ENCODE measurements around the gene PAX9.

Gene PAX9

GRCh38 chr14:36649872-36650650 is 11.6 kb upstream of the PAX9 start:
- TF ChIP-seq ZNF274 (IDR thresholded peaks at IDR 0.05; ENCODE audit: low read depth, low read length) = no peak
- H3K4me3 ChIP-seq (ENCODE audit: low read length) = no peak overlapping the region

GRCh38 chr14:36652542-36653201 is 9.0 kb upstream of the PAX9 start:
- no peak for TF ChIP-seq ZNF274 (IDR thresholded peaks at IDR 0.05; ENCODE audit: low read depth, low read length)
- no peak overlapping the region for H3K4me3 ChIP-seq (ENCODE audit: low read length)

- no peak overlapping the region for H3K4me3 ChIP-seq (ENCODE audit: low read length)
- TF ChIP-seq ZNF274 (IDR thresholded peaks at IDR 0.05; ENCODE audit: low read depth, low read length) = no peak
Measured at GRCh38 chr14:36653413-36653812, 8.2 kb upstream of the PAX9 start.

- H3K4me3 ChIP-seq (ENCODE audit: low read length) = no peak overlapping the region
- TF ChIP-seq ZNF274 (IDR thresholded peaks at IDR 0.05; ENCODE audit: low read depth, low read length) = no peak
Measured at GRCh38 chr14:36653962-36654793, 7.5 kb upstream of the PAX9 start.

- H3K4me3 ChIP-seq (ENCODE audit: low read length) = no peak overlapping the region
Measured at GRCh38 chr14:36654794-36655381, 6.8 kb upstream of the PAX9 start.

GRCh38 chr14:36655571-36655962 is 6.1 kb upstream of the PAX9 start:
- no peak overlapping the region for H3K4me3 ChIP-seq (ENCODE audit: low read length)
- no peak for TF ChIP-seq ZNF274 (IDR thresholded peaks at IDR 0.05; ENCODE audit: low read depth, low read length)

More at GRCh38 chr14:36654794-36655381, 6.8 kb upstream of the PAX9 start:
- no peak for TF ChIP-seq ZNF274 (IDR thresholded peaks at IDR 0.05; ENCODE audit: low read depth, low read length)

GRCh38 chr14:36655963-36656686 is 5.5 kb upstream of the PAX9 start:
- TF ChIP-seq ZNF274 (IDR thresholded peaks at IDR 0.05; ENCODE audit: low read depth, low read length) = no peak
- H3K4me3 ChIP-seq (ENCODE audit: low read length) = no peak overlapping the region

- no peak for TF ChIP-seq ZNF274 (IDR thresholded peaks at IDR 0.05; ENCODE audit: low read depth, low read length)
- H3K4me3 ChIP-seq (ENCODE audit: low read length) = no peak overlapping the region; the same call in 1 of the 2 replicates
Measured at GRCh38 chr14:36656687-36657398, 4.8 kb upstream of the PAX9 start.

- TF ChIP-seq ZNF274 (IDR thresholded peaks at IDR 0.05; ENCODE audit: low read depth, low read length) = no peak
- peak overlapping the region; percentile 5; the same call in 1 of the 2 replicates for H3K4me3 ChIP-seq (ENCODE audit: low read length)
Measured at GRCh38 chr14:36657399-36658122, 4.1 kb upstream of the PAX9 start.

- TF ChIP-seq ZNF274 (IDR thresholded peaks at IDR 0.05; ENCODE audit: low read depth, low read length) = no peak
- no peak overlapping the region for H3K4me3 ChIP-seq (ENCODE audit: low read length)
Measured at GRCh38 chr14:36658123-36659009, 3.3 kb upstream of the PAX9 start.

- TF ChIP-seq ZNF274 (IDR thresholded peaks at IDR 0.05; ENCODE audit: low read depth, low read length) = no peak
Measured at GRCh38 chr14:36659010-36659821, 2.4 kb upstream of the PAX9 start.

More at GRCh38 chr14:36659010-36659821, 2.4 kb upstream of the PAX9 start:
- no peak overlapping the region for H3K4me3 ChIP-seq (ENCODE audit: low read length)

Measured in GM08714 (cell line).